HCT116 (cell line): ENCODE data around the gene C18orf32. TPM values are rescaled to one million over a fixed set of nuclear protein-coding genes. Genes with fewer than 3 reads are reported as not detected.

Experiments
- ATAC-seq: fragments of 200-7000 bp; cut with Tn5 transposase; 2 replicates; pipeline ENCODE4 v1.9.1; 2020; ENCODE audit warnings: mild to moderate bottlenecking, moderate library complexity
- BruUV-seq: library from RNA; stranded (reverse); fragments of 400-500 nt; replicated peaks from 2 replicates; lab custom pipeline; 2021; lab: Mats Ljungman, UMichigan
- CTCF ChIA-PET: fragments of 300-600 bp; sonication (Branson Sonifier 250); formaldehyde crosslinking; loops from one replicate; lab custom pipeline; 2021; ENCODE audit warnings: antibody characterized with exemption; lab: Charles Lee
- POLR2A ChIA-PET: fragments of 300-600, 350-600 bp; sonication (Branson Sonifier 250); formaldehyde crosslinking; loops from one replicate; lab custom pipeline; 2021; ENCODE audit warnings: antibody characterized with exemption; lab: Charles Lee
- RAD21 ChIA-PET, 2 experiments: fragments of 300-600 bp; sonication (Branson Sonifier 250); formaldehyde crosslinking; loops; one replicate each; lab custom pipeline; 2023; ENCODE audit warnings: low total read pairs in 2 of 2; ENCODE audit not compliant: uncharacterized antibody in 2 of 2, unreplicated experiment in 2 of 2, low non-redundant PET in 1 of 2; lab: Charles Lee
- DNase-seq: peaks from one replicate; pipeline ENCODE4 v3.0.0-alpha.2; 2010; ENCODE audit warnings: low read depth, low spot score
- H2AFZ ChIP-seq: fragments of 200-600 bp; shearing (Covaris generic), sonication (generic); 2 replicates; pipeline ENCODE4 v1.6.1; 2017; ENCODE audit warnings: low read depth, mixed run types, mixed read lengths, antibody characterized with exemption, low read length; ENCODE audit not compliant: poor library complexity, severe bottlenecking
- H3K27ac ChIP-seq: 2 replicates; pipeline ENCODE4 v1.5.1; 2012; ENCODE audit warnings: low read depth, low read length
- H3K27me3 ChIP-seq: fragments of 200-600 bp; sonication (generic); 2 replicates; pipeline ENCODE4 v1.6.1; 2016; ENCODE audit warnings: mixed run types, low read length, mixed read lengths; ENCODE audit not compliant: insufficient read depth
- H3K36me3 ChIP-seq, 2 experiments: fragments of 200-500 bp in 1 of 2; fragments of 200-600 bp in 1 of 2; sonication (Bioruptor generic) in 1 of 2; sonication (generic) in 1 of 2; 2 replicates each; pipeline versions ENCODE4 v1.5.1 to v1.6.1; 2014 to 2016; ENCODE audit warnings: low read length in 2 of 2, inconsistent platforms in 1 of 2, mixed read lengths in 1 of 2, mixed run types in 1 of 2; ENCODE audit not compliant: insufficient read depth in 2 of 2, control insufficient read depth in 1 of 2
- H3K4me1 ChIP-seq, 2 experiments: fragments of 200-600 bp in 1 of 2; sonication (generic) in 1 of 2; 2 replicates each; pipeline versions ENCODE4 v1.5.1 to v1.6.1; 2012 to 2017; ENCODE audit warnings: low read length in 2 of 2, inconsistent platforms in 1 of 2, mild to moderate bottlenecking in 1 of 2, mixed read lengths in 1 of 2, mixed run types in 1 of 2, moderate library complexity in 1 of 2; ENCODE audit not compliant: insufficient read depth in 2 of 2, control insufficient read depth in 1 of 2
- H3K4me2 ChIP-seq: fragments of 200-600 bp; sonication (generic); 2 replicates; pipeline ENCODE4 v1.6.1; 2017; ENCODE audit warnings: mixed run types, low read length, mixed read lengths
- H3K4me3 ChIP-seq, 2 experiments: fragments of 200-600 bp in 1 of 2; sonication (generic) in 1 of 2; replicated peaks in 1 of 2; 2 replicates each; pipeline ENCODE4 v1.5.1; 2011 to 2016; ENCODE audit warnings: low read length in 2 of 2, control low read depth in 1 of 2, low read depth in 1 of 2, mild to moderate bottlenecking in 1 of 2, mixed read lengths in 1 of 2, mixed run types in 1 of 2
- H3K79me2 ChIP-seq: fragments of 200-600 bp; sonication (generic); 2 replicates; pipeline ENCODE4 v1.6.1; 2017; ENCODE audit warnings: mild to moderate bottlenecking, mixed run types, low read length, moderate library complexity, mixed read lengths; ENCODE audit not compliant: insufficient read depth
- H3K9ac ChIP-seq: fragments of 200-600 bp; sonication (generic); 2 replicates; pipeline ENCODE4 v1.6.1; 2016; ENCODE audit warnings: low read length, mixed read lengths
- H3K9me2 ChIP-seq: fragments of 200-600 bp; sonication (generic), shearing (Covaris generic); 2 replicates; pipeline ENCODE4 v1.6.1; 2017; ENCODE audit warnings: mixed run types, mild to moderate bottlenecking, moderate library complexity; ENCODE audit not compliant: insufficient read depth
- H3K9me3 ChIP-seq, 2 experiments: fragments of 200-500 bp in 1 of 2; fragments of 200-600 bp in 1 of 2; sonication (Bioruptor generic) in 1 of 2; sonication (generic) in 1 of 2; 2 replicates each; pipeline ENCODE4 v1.6.1; 2014 to 2017; ENCODE audit warnings: low read length in 2 of 2, mixed read lengths in 2 of 2, inconsistent platforms in 1 of 2, low read depth in 1 of 2, mild to moderate bottlenecking in 1 of 2, mixed run types in 1 of 2, moderate library complexity in 1 of 2; ENCODE audit not compliant: control insufficient read depth in 1 of 2, insufficient read depth in 1 of 2
- H4K20me1 ChIP-seq: fragments of 200-600 bp; sonication (generic), shearing (Covaris generic); 2 replicates; pipeline ENCODE4 v1.6.1; 2017; ENCODE audit warnings: mixed run types, mild to moderate bottlenecking, moderate library complexity; ENCODE audit not compliant: insufficient read depth
- CEBPB ChIP-seq: IDR thresholded peaks from 2 replicates; pipeline ENCODE4 v1.6.1; 2012; ENCODE audit warnings: low read depth
- ELF1 ChIP-seq: IDR thresholded peaks from 2 replicates; pipeline ENCODE4 v1.6.1; 2012; ENCODE audit warnings: low read depth, borderline replicate concordance
- FOSL1 ChIP-seq: IDR thresholded peaks from 2 replicates; pipeline ENCODE4 v1.6.1; 2012; ENCODE audit warnings: low read depth
- POLR2AphosphoS5 ChIP-seq: IDR thresholded peaks from 2 replicates; pipeline ENCODE4 v1.6.1; 2011; ENCODE audit warnings: mild to moderate bottlenecking, low read depth, low read length, moderate library complexity
- RAD21 ChIP-seq: IDR thresholded peaks from 2 replicates; pipeline ENCODE4 v1.6.1; 2012; ENCODE audit warnings: low read depth, mild to moderate bottlenecking
- SP1 ChIP-seq: IDR thresholded peaks from 2 replicates; pipeline ENCODE4 v1.6.1; 2012; ENCODE audit warnings: low read depth
- YY1 ChIP-seq: IDR thresholded peaks from 2 replicates; pipeline ENCODE4 v1.6.1; 2011; ENCODE audit warnings: low read length, low read depth, moderate library complexity, mild to moderate bottlenecking; ENCODE audit not compliant: insufficient replicate concordance; ENCODE audit errors: extremely low read depth
- ZFX ChIP-seq: fragments of 450-650 bp; IDR thresholded peaks from 2 replicates; pipeline ENCODE4 v1.6.1; 2017
- intact Hi-C: fragments of 100-400 bp; cut with micrococcal nuclease; formaldehyde crosslinking; loops from 2 replicates; pipeline ENCODE4 v1.10.0; 2022
- total RNA-seq: library from RNA; stranded (reverse); gene quantifications from one replicate; pipeline ENCODE4 v1.2.1, GENCODE V29; 2021; ENCODE audit not compliant: unreplicated experiment
- TF ChIP-seq, protein P1 (sequence below): IDR thresholded peaks from 2 replicates; pipeline ENCODE4 v1.6.1; 2011; ENCODE audit warnings: mild to moderate bottlenecking, low read length, moderate library complexity; ENCODE audit not compliant: insufficient replicate concordance; ENCODE audit errors: extremely low read depth

C18orf32 gene
- total RNA-seq, 1 experiment from 2014 or later = 35.0 TPM

DNA sequence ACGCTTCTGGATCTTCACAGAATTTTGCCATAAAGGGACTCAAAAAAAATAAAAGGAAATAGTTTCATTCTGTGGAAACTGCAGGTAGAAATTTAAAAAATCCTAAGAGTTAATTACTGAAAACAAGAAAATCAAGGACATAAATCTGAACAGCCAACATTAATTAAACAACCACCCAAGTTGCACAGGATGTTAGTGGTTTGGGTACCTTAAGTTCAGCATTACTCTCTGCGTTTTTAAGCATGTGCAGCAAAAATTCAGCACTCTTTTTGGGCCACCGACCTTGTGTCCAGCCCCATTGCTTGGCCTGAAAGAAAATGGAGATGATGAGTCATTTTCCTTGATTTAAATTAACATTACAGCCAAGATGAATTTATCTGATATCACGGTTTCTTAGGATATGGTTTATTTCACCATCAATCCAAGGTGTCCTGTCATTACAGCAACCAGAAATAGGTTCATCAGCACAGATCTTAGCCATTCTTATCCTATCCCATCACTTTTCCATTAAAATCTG lies 3.3 kb upstream of the C18orf32 start:
- Histone ChIP-seq H3K9me2 (no peaks in the 10 kb centered on the region), H3K36me3 (peaks cover 32 to 45% of the 10 kb centered on the region in 2 experiments), H3K4me2 (peak overlapping the region; percentile 96), H3K4me1 (peaks cover 10 to 54% of the 10 kb centered on the region in 2 experiments; a peak in 3 of 4 replicates), H4K20me1 (peaks cover 16% of the 10 kb centered on the region; the same call in 1 of the 2 replicates), H3K4me3 (peak overlapping the region; percentile 83 to 97), H3K9ac (peak overlapping the region; percentile 90), H2AFZ (no peak overlapping the region), H3K9me3 (no peaks in the 10 kb centered on the region)
- POLR2A ChIA-PET = no interaction called here
- RAD21 ChIA-PET = no interaction called here
- ATAC-seq (no peak), DNase-seq (no peak)
- BruUV-seq = no TSS peak
- TF ChIP-seq ELF1 (no peak), POLR2AphosphoS5 (peak; percentile 33; the same call in 1 of the 2 replicates), YY1 (no peak), FOSL1 (no peak), ZFX (no peak), CEBPB (no peak), RAD21 (no peak), SP1 (no peak)
- TF ChIP-seq, protein P1, sequence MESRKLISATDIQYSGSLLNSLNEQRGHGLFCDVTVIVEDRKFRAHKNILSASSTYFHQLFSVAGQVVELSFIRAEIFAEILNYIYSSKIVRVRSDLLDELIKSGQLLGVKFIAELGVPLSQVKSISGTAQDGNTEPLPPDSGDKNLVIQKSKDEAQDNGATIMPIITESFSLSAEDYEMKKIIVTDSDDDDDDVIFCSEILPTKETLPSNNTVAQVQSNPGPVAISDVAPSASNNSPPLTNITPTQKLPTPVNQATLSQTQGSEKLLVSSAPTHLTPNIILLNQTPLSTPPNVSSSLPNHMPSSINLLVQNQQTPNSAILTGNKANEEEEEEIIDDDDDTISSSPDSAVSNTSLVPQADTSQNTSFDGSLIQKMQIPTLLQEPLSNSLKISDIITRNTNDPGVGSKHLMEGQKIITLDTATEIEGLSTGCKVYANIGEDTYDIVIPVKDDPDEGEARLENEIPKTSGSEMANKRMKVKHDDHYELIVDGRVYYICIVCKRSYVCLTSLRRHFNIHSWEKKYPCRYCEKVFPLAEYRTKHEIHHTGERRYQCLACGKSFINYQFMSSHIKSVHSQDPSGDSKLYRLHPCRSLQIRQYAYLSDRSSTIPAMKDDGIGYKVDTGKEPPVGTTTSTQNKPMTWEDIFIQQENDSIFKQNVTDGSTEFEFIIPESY = no peak
- TF ChIP-seq, all 23 proteins: peak for 1
- CTCF ChIA-PET = no interaction called here
- intact Hi-C loops = loop anchor here (10.0 kb wide), 1 partner anchor 794 kb away; the partner anchor contains the start of genes CXXC1 and MBD1
- H3K27me3 ChIP-seq = no peaks in the 10 kb centered on the region
- H3K79me2 ChIP-seq = peaks cover 47% of the 10 kb centered on the region
- peak overlapping the region; percentile 96; the same call in 1 of the 2 replicates for H3K27ac ChIP-seq
